ENCODE data around the gene MLYCD. TPM values are rescaled to one million over a fixed set of nuclear protein-coding genes. Genes with fewer than 3 reads are reported as not detected.

Gene MLYCD
- total and polyA plus RNA-seq, 8 donors: 3.4 to 6.6 (median 4.1) TPM

DNA sequence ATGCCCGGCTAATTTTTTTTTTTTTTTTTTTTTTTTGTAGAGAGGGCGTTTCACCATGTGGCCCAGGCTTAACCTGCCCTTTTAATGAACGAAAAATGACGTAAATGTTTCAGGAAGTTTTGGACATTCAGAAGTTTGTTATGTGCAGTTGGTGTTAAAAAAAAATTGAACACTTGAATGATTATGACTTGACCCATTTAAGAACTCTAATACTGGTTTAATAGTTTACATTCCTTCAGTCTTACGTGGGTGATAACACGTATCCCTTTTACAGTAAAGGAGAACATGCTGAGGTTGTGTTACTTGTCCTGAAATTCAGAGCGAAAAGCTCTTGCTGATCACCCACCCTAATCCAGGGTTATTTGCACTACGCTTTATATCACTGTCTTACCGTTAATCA, 1.7 kb downstream of the MLYCD start:
- intact Hi-C loops (cut with DNase I): no loop called here
- Histone ChIP-seq H3K9me3 (no peaks in the 10 kb centered on the region), H3K4me1 (peaks cover 7 to 29% of the 10 kb centered on the region in 2 donors), H3K27me3 (no peaks in the 10 kb centered on the region), H3K27ac (no peak overlapping the region), H3K4me3 (no peak overlapping the region), H3K36me3 (no peaks in the 10 kb centered on the region)
- TF ChIP-seq, protein P1, sequence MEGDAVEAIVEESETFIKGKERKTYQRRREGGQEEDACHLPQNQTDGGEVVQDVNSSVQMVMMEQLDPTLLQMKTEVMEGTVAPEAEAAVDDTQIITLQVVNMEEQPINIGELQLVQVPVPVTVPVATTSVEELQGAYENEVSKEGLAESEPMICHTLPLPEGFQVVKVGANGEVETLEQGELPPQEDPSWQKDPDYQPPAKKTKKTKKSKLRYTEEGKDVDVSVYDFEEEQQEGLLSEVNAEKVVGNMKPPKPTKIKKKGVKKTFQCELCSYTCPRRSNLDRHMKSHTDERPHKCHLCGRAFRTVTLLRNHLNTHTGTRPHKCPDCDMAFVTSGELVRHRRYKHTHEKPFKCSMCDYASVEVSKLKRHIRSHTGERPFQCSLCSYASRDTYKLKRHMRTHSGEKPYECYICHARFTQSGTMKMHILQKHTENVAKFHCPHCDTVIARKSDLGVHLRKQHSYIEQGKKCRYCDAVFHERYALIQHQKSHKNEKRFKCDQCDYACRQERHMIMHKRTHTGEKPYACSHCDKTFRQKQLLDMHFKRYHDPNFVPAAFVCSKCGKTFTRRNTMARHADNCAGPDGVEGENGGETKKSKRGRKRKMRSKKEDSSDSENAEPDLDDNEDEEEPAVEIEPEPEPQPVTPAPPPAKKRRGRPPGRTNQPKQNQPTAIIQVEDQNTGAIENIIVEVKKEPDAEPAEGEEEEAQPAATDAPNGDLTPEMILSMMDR (IDR thresholded peaks at IDR 0.05): no peak
- ATAC-seq (no peak), DNase-seq (no peak)

DNA sequence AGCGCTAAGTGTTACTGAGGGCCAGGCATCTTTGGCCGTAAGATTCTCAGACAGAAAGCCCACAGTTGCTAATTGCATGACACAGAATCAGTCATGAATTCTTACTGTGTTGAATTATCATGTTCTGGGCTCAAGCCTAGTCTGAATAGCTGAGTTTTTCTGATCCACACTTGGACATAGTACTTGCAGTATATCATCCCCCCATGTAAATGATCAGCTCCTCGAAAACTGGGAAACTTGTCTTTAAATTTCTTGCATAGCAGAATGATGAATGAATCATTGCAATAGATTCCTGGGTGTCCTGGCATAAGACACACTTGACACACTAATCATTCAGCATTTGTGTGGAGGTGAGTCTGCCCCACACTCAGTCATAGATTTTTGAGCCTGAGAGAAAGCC, 2.2 kb downstream of the MLYCD start:
- Histone ChIP-seq H3K9me3 (no peaks in the 10 kb centered on the region), H3K4me3 (no peak overlapping the region), H3K4me1 (peaks cover 7 to 29% of the 10 kb centered on the region in 2 donors), H3K27ac (no peak overlapping the region), H3K27me3 (no peaks in the 10 kb centered on the region), H3K36me3 (no peaks in the 10 kb centered on the region)
- DNase-seq (no peak), ATAC-seq (no peak)
- intact Hi-C loops (cut with DNase I): no loop called here
- TF ChIP-seq, protein P1 (IDR thresholded peaks at IDR 0.05): no peak

- DNase-seq (peak in 1 of 4 donors; percentile 42), ATAC-seq (no peak)
- TF ChIP-seq, protein P1 (IDR thresholded peaks at IDR 0.05): no peak
- H3K36me3 ChIP-seq: peaks cover 0 to 16% of the 10 kb centered on the region in 2 donors
- peaks cover 7 to 21% of the 10 kb centered on the region in 2 donors for H3K4me1 ChIP-seq
- H3K4me3 ChIP-seq: no peak overlapping the region
- intact Hi-C loops (cut with DNase I): no loop called here
- H3K9me3 ChIP-seq: no peaks in the 10 kb centered on the region
- no peaks in the 10 kb centered on the region for H3K27me3 ChIP-seq
- H3K27ac ChIP-seq: no peak overlapping the region
Measured at GRCh38 chr16:83903751-83904150, 4.8 kb downstream of the MLYCD start.

GRCh38 chr16:83906683-83907082, 7.8 kb downstream of the MLYCD start:
- H3K4me1 ChIP-seq: no peaks in the 10 kb centered on the region
- no peak overlapping the region for H3K4me3 ChIP-seq
- TF ChIP-seq, protein P1 (IDR thresholded peaks at IDR 0.05): no peak
- H3K9me3 ChIP-seq: no peaks in the 10 kb centered on the region
- no peaks in the 10 kb centered on the region for H3K27me3 ChIP-seq
- intact Hi-C loops (cut with DNase I): no loop called here
- no peak overlapping the region for H3K27ac ChIP-seq
- ATAC-seq (no peak), DNase-seq (peak in 2 of 4 donors; percentile 13 to 55)
- H3K36me3 ChIP-seq: peaks cover 0 to 44% of the 10 kb centered on the region in 2 donors

DNA sequence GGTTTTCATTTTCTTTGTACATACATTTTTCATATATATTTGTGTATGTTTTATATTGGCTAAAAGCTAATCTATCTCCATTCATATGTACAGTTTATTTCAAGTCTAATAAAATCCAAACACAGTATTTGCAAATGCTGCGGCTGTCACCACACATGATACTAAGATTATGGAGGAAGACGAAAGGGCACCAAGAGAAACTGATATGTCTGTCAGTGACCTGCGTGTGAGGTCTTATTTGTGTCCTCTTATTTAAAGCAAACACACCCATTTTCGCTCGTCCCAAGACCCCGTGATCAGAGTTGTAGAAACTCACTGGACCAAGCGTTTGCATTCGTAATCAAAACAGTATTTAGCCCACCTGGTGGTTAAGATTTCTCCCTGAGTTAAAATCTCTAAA, 8.2 kb downstream of the MLYCD start:
- intact Hi-C loops (cut with DNase I): no loop called here

More for the DNA sequence above, 8.2 kb downstream of the MLYCD start:
- no peak overlapping the region for H3K27ac ChIP-seq
- no peaks in the 10 kb centered on the region for H3K4me1 ChIP-seq
- no peak overlapping the region for H3K4me3 ChIP-seq
- ATAC-seq (no peak), DNase-seq (no peak)
- TF ChIP-seq, protein P1 (IDR thresholded peaks at IDR 0.05): no peak
- no peaks in the 10 kb centered on the region for H3K9me3 ChIP-seq
- H3K36me3 ChIP-seq: peaks cover 0 to 49% of the 10 kb centered on the region in 2 donors
- H3K27me3 ChIP-seq: no peaks in the 10 kb centered on the region

All from left lung (tissue), 10 donors.